MM.1S (cell line): ENCODE results near the gene CACNB4.
"Not testable (repeated sequence)": the region's sequence is repeated elsewhere in the genome, so short reads cannot be mapped to it uniquely, and the experiment has no call there.

Experiments used
- CTCF ChIP-seq: fragments of 300-600 bp; sonication (generic); IDR thresholded peaks from 2 replicates; pipeline ENCODE4 v1.5.1; 2016; ENCODE audit warnings: antibody characterized with exemption, low read length, mixed read lengths
- EZH2 ChIP-seq: fragments of 300-600 bp; sonication (generic); optimal IDR thresholded peaks from 2 replicates; pipeline ENCODE3; 2017; ENCODE audit warnings: low read depth, mild to moderate bottlenecking, antibody characterized with exemption, low read length, mixed read lengths

GRCh38 chr2:152090726-152091125 lies 8.1 kb downstream of the CACNB4 start:
- TF ChIP-seq CTCF, EZH2: not testable (repeated sequence)
